HG03439 (cell line): ENCODE results near the gene BIN2.

ENCODE experiments used
- ATAC-seq: cut with Tn5 transposase; IDR thresholded peaks from one replicate; pipeline ENCODE4 v1.9.1; 2021; ENCODE audit warnings: mild to moderate bottlenecking, moderate library complexity; ENCODE audit not compliant: unreplicated experiment

The BIN2 gene

DNA sequence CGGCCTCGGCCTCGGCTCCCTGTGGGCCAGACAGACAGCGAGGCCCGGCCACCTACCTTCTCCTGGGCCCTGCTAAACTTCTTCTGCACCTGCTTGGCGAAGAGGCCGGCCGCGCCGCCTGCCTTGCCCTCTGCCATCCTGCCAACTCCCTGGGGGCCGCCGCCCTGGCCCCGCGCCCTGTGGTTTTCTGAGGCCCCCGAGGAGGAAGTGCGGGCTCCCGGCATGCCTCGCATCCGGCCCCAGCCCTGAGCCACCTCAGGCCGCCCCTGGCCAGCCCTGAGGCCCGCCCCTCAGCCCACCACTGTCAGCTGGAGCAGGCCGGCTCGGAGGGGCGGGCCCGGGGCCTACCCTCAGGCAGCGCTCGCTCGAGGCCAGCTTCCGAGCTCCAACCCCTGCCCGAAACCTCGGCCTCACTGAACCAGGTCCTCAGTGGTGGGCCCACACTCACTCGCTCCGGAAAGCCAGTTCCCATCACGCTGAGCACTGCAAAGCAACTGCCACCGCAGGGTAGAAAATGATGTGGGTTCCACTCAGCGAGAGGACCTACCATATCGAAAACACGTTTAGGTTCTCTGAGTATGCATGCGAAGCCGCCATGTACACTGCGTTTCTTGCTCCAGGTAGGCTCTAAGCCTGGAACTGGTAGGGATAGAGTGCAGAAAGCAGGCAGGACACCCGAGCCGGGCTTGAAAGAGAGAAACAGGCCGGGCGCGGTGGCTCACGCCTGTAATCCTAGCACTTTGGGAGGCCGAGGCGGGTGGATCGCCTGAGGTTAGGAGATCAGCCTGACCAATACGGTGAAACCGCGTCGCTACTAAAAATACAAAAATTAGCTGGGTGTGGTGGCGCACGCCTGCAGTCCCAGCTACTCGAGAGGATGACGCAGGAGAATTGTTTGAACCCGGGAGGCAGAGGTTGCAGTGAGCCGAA, at the start of gene BIN2:
Gene BIN2, minus strand, starts transcription at position 209 of the 930 bp plus-strand sequence. Its CDS starts 72 bp downstream, at position 137.
- ATAC-seq = peak; percentile 73

DNA sequence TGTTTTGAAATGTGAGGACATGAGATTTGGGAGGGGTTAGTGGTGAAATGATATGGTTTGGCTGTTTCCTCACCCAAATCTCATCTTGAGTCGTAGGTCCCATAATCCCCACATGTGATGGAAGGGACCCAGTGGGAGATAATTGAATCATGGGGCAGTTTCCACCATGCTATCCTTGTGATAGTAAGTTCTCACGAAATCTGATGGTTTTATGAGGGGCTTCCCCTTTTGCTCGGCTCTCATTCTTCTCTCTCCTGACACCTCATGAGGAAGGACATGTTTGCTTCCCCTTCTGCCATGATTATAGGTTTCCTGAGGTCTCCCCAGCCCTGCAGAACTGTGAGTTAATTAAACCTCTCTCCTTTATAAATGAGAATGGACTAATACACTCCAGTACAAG, 49.2 kb upstream of the BIN2 start:
- no peak for ATAC-seq

DNA sequence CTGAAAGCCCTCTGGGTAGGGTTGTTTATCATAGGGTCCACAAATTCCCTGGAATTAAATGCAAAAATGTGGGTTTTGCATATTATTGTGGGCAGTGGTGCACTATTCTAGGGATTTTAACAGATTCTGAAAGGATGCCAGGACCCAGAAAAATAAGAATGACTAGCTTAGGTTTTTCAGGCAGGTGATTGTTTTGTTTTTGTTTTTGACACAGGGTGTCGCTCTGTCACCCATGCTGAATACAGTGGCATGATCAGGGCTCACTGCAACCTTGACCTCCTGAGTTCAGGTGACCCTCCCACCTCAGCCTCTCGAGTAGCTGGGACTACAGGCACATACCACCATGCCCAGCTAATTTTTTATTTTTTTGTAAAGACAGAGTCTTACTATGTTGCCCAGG, 48.0 kb upstream of the BIN2 start:
- no peak for ATAC-seq

DNA sequence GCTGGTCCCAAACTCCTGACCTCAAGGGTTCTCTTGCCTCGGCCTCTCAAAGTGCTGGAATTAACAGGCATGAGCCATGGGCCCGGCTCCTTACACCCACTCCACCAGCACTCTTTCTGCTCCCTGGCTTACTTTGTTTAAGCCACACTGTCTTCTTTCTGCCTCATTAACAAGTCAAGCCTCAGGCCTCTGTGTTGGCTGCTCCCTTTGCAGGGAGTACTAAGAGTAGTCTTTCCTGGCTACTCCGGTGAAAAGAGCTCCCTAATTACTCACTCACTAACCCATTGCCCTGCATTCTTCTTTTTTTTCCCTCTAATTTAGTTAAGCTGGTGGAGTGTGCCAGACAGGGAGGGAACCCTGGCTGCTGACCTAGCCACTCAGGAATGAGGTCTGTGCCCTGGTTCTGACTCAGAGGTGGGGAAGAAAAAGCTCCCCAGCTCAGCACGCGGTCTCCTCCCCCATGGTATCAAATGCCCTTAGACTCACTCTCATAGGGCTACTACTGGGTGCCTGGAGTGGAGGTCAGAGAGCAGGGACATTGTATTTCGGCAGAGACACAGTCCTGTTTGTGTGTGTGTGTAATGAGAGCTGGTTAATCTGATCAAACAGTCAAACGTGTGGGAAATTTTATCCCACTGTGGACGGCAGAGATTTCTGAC, 47.5 kb upstream of the BIN2 start:
- no peak for ATAC-seq

DNA sequence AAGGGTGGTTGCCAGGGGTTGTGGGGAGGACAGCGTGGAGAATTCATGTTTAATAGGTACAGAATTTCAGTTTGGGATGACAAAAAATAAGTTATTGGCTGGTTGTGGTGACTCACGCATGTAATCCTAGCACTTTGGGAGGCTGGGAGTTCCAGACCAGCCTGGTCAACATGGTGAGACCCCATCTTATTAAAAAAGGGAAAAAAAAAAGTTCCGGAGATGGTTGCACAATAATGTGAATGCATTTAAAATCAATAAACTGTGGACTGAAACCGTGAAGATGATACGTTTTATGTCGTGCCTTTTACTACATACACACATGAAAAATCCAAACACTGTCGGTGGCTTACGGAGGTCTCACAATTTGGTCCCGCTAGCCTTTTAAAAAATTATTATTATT, 46.7 kb upstream of the BIN2 start:
- ATAC-seq = no peak

DNA sequence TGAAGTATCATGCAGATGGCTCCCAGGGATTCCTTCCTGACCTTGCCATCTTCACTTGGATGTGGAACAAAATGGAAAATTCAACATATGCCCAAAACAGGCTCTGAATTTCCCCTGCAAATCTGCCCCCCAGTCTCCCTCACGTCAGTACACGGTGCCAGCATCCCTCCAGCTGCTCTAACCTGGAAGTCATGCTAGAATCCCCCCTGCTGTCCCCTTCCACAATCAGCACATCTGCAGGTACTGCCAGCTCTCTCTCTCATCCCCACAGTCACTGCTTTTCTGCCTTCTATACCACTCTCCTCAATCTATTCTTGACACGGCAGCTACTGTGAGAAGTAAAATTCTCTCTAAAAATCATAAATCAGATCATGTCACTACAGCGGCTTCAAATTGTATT, 45.6 kb upstream of the BIN2 start:
- ATAC-seq = no peak

DNA sequence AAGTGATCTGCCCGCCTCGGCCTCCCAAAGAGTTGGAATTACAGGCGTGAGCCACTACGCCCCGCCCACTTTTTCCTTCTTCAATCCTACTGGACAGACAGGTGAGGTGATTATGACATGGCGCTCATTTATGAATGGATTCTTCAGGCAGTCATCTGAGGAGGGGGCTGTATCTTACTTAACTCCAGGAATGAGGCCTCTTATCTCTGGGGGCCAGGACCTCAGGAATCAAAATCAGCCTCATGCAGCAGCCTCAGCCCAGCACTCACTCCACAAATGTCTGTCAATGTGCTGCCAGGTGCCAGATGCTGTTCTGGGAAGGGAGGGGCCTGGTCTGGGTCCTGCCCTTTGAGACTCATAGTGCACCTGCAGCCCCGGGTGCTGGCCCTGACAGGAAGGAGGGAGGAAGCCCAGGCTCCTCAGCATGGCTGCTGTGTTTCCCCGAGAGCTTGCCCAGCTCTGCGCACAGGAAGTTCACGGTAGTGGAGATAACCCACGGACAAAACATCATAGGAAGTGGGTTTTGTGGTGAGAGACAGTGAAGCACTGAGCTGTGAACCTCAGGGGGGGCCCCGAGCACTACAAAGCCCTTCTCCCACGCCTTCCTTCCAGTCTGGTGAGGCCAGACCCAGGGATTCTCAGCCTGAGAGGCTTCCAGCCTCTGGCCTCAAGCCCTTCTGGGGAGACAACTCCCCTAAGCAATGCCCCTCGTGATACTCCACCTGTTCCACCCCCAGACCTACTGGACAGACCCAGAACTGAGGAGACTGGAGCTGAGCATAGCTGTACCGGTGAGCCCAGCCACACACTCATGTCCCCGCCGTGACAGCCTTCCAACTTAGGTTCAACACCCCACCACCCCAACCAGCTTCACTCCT, 44.9 kb upstream of the BIN2 start:
- peak; percentile 96 for ATAC-seq

DNA sequence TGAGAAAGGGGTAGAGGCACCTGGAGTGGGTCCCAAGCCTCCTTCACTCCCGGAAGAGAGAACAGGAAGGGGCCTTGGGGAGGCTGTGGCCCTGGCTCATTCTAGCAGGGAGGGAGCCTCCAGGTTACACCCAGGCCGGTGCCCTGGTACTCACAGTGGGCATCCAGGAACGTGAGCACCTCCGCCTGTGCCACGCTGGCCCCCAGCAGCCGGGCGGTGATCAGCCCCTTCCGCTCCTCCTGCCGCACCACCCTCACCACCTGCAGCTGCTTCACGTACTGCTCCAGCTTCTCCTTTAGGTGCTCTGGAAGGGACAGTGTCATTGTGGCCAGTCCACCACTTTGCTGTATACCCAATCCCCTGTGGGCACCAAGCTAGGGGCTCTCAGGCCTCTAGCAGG, 41.3 kb upstream of the BIN2 start:
- no peak for ATAC-seq

DNA sequence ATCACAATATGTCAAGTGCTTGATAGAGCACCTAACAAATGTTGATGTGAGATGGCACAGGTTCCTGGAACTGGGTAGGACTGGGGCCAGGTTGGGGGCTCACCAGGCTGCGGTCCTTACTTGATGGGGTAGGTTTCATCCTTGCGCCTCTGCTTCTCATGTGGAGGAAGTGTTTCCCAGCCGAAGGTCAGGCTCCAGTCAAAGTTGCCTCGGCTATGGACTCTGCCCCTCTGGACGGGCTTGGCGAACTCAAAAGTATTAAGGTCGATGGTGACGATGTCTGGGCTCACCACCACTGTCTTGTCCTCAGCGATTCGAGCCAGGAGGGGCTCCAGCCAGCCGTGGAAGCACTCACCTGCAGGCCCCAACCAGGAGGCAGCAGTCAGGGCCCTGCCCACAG, 40.0 kb upstream of the BIN2 start:
- ATAC-seq = no peak

DNA sequence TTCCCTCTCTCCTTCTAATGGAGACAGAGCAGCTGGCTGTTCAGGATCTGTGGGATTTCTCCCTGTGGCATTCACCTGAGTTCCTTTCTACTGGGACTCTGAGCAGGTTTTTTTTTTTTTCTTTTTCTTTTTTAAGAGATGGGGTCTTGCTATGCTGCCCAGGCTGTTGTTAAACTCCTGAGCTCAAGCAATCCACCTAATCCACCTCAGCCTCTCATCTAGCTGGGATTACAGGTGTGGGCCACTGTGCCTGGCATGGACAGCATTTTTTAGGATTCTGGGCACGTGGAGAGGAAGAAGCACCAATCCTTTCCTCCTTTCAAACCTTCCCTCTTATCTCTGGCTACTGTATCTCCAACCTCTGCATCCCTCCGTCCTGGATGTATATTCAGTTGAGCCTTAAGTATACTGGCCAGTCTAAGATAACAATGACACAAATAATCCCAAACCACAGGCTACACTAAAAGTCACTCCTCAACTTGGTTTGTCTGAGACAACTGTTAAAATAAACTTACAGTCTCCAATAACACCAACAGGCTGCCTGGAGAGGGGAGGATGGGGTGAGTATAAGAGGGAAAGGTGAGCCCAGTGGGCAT, 38.9 kb upstream of the BIN2 start:
- no peak for ATAC-seq

DNA sequence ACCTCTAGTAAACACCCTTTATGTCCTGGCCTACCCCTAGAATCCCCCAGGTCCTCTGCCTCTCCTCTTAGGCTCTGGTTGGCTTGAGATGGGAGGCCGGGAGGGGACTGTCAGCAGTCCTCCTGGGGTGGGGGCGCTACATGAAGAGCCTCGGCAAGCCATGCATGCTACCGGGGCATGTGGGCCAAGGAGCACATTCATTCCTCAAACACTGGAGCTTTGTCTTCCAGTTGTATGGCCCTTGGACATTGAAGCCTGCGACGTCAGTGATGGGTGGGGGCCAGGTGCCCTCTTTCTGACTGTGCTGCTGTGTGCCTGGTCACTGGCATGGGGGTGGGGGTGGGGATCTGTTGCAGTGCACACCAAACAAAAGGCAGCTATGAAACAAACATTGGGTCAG, 38.3 kb upstream of the BIN2 start:
- ATAC-seq = no peak

DNA sequence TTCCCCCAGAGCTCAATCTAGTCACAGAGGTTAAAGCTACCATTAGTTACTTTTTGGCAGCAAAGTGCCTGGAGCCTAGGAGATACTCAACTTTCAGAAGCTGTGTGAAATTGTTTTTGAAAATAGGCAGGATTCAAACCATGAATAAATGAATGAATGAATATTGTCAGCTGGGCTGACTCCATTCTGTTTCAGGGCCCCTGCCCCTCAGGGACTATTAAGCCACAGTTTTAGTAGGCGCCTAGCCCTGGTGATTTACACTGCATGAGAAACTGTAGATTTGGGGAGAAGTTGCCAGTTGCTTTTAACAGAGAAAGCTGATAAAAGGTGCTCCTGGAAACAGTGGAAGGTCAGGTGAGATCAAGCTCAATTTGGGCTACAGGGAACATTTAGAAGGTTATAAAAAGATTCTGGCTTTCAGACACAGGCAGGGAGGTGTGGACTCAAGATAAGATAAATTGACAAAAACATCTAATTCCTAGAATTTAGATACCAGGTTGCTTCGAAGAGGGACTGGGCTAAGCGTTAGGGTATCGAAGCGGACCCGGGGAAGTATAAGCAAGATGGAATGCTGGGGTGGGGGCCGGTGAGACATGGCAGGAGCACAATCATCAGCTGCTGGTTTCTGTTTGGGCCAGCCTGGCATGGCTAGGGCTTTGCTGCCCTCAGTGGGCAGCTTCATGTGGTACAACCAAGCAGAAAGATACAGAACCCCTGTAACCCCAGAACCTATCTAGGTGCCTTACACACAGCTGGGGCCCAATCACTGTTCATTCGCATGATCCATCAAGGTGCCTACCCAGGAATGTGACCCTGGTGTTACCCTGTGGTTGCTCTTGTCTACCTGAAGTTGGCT, 37.4 kb upstream of the BIN2 start:
- no peak for ATAC-seq

DNA sequence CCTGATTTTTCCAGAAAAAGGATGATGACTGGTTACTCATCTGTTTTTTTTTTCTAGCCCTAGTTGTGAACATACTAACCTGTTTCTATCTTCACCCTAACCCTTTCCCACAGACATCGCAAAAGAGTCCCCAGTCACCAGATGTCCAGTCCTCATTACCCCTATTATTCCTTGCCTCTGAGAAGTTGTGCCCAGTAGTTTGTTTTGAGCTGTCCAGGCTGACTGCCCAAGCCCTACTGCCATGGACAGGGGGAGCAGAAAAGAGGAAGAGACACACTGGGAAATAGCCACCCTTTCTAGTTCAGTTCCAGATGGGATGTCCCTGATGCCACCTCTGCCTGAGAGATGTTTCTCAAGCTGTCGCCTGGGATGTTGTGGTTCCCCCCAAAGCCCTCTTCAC, 36.3 kb upstream of the BIN2 start:
- no peak for ATAC-seq

DNA sequence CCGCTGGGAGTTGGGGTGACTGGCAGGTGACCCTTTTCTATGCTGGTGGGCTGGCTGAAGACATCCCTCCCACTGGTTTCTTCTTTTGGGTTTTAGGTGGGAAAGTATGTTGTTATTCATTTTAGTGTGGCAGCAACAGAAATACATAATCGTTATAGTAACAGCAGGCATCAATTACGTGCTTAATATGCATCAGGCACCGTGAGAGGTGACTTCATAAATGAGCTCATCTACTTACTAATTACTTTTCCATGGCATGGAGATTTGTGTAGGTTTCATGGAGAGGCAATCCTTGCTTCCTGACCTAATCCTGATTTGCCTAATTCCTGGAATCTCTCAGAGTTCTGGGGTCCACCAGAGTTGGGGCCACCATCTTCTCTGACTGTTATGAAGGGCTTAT, 35.9 kb upstream of the BIN2 start:
- ATAC-seq = no peak

DNA sequence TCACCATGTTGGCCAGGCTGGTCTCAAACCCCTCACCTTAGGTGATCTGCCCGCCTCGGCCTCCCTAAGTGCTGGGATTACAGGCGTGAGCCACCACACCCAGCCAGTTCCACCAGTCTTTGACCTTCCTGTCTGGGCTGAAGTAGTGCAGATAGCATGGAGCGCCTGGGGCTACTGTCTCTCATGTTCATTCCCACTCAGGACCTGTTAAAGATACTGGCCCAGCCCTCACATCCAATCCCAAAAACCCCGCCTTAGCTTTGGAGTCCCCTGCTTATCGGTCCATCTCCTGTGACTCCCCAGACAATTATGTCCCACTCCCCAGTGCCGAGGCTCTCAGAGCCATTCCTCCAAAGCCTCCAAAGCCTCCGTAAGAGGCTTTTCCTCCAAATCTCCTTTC, 34.5 kb upstream of the BIN2 start:
- no peak for ATAC-seq

DNA sequence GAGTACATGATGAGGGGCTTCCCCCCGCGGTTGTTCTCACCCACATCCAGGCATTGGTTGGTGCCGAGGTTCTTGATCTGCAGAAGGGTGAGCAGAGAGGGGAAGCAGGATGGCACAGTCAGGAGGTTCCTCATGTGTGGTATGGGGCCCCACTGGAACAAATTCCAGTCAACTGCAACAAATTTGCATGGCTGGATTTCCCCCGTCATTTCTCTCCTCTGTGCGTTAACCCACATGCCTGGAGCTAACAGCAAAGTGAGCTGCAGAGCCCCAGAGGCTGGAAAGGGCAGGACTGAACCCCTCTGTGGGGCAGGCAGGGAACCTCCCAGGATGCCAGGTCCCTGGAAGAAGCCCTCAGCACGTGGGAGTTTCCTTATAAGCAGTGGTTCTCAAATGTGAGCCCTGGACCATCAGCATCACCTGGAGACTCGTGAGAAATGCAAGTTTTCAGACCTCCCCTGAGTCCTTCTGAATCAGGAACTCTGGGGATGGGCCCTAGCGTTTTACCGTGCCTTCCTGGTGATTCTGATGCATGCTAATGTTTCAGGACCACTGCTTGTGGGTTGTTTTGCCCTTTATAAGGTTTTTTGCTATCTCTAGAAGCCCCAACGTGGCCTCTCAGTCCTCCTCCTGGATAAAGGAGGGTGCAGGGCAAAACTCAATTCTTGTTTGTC, 33.5 kb upstream of the BIN2 start:
- ATAC-seq = peak; percentile 51

DNA sequence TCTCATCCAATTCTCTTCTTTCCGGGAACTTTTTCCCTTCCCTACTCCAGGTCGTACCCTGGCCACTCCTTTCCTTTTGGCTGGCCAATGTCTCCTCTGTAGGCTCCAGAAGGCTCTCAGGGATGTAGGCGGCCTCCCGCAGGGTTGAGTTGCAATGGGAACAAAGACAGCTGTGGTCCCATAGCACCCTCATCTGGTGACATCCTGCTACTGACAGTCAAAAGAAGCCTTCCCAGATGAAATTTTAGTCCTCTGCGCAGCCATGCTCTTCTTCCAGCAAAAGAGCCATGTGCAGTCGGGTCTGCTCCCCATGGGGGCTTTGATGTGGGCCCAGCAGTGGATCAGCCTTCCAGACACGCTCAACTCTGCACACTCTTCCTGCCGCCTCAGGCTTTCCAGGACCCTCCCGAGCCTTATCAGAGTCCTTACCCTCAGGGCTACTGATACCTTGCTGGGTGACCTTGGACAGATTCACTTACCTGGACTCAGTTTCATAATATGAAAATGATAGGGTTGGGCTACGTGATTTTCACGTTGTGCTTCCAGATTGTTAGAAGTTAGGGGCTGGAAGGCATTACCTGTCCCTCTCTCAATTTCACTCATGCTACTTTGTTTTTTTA, 28.0 kb upstream of the BIN2 start:
- no peak for ATAC-seq

DNA sequence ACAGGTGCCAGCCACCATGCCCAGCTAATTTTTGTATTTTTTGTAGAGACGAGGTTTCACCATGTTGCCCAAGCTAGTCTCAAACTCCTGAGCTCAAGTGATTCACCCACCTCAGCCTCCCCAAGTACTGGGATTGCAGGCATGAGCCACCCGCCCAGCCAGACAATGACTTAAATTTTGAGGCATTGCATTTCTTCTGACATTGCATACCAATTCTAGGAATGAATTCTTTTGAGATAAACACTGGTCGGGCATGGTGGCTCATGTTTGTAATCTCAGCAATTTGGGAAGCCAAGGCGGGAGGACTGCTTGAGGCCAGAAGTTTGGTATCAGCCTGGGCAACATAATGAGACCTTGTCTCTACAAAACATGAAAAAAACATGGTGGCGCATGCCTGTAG, 25.1 kb upstream of the BIN2 start:
- ATAC-seq = no peak

DNA sequence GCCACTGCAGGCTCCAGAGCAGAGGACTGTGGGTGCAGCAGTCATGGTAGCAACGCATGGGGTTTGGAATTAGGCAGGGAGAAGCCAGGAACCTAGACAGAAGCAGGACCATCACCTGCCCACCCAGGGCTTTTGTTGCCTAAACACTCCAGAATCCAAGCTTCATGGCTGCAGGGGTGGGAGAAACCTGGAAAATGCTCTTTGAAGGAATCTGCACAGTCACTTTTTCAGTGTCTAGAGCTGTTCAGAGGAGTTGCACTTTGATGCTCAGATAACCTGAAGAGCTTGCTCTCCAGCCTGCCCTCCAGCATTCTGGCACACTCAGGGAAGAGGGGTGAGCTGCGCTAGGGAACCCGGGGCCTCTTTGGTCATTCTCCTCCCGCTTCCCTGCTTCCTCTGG, 24.1 kb upstream of the BIN2 start:
- ATAC-seq = no peak
